ENCODE results near the gene UBXN2A. TPM values are rescaled to one million over a fixed set of nuclear protein-coding genes. Genes with fewer than 3 reads are reported as not detected.

The UBXN2A gene
- total and polyA plus RNA-seq, 2 of the 8 experiments (the other 6 are each of a cell fraction or from before 2014, with no cell fraction given) = 3.6 to 20.4 TPM

DNA sequence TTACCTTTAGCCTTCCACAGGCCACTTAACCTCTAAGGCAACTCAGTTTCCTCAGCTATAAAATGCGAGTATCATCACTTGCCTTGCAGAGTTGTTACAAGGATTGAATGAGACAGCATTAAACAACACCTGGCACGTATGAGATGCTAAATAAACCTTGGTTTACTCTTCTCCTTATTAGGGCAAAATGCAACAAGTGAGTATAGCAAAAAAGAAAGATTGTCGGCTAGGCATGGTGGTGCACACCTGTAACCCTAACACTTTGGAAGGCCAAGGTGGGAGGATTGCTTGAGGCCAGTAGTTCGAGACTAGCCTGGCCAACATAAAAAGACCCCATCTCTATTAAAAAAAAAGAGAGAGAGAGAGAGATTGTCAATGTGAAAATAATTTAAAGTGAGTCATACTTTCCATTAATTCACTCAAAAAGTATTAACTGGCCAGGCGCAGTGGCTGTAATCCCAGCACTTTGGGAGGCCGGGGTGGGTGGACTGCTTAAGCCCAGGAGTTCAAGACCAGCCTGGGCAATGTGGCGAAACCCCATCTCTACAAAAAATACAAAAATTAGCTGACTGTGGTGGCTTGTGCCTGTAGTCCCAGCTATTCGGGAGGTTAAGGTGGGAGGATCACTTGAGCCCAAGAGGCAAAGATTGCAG, 21.3 kb upstream of the UBXN2A start (continued):
- TF ChIP-seq, protein P1, sequence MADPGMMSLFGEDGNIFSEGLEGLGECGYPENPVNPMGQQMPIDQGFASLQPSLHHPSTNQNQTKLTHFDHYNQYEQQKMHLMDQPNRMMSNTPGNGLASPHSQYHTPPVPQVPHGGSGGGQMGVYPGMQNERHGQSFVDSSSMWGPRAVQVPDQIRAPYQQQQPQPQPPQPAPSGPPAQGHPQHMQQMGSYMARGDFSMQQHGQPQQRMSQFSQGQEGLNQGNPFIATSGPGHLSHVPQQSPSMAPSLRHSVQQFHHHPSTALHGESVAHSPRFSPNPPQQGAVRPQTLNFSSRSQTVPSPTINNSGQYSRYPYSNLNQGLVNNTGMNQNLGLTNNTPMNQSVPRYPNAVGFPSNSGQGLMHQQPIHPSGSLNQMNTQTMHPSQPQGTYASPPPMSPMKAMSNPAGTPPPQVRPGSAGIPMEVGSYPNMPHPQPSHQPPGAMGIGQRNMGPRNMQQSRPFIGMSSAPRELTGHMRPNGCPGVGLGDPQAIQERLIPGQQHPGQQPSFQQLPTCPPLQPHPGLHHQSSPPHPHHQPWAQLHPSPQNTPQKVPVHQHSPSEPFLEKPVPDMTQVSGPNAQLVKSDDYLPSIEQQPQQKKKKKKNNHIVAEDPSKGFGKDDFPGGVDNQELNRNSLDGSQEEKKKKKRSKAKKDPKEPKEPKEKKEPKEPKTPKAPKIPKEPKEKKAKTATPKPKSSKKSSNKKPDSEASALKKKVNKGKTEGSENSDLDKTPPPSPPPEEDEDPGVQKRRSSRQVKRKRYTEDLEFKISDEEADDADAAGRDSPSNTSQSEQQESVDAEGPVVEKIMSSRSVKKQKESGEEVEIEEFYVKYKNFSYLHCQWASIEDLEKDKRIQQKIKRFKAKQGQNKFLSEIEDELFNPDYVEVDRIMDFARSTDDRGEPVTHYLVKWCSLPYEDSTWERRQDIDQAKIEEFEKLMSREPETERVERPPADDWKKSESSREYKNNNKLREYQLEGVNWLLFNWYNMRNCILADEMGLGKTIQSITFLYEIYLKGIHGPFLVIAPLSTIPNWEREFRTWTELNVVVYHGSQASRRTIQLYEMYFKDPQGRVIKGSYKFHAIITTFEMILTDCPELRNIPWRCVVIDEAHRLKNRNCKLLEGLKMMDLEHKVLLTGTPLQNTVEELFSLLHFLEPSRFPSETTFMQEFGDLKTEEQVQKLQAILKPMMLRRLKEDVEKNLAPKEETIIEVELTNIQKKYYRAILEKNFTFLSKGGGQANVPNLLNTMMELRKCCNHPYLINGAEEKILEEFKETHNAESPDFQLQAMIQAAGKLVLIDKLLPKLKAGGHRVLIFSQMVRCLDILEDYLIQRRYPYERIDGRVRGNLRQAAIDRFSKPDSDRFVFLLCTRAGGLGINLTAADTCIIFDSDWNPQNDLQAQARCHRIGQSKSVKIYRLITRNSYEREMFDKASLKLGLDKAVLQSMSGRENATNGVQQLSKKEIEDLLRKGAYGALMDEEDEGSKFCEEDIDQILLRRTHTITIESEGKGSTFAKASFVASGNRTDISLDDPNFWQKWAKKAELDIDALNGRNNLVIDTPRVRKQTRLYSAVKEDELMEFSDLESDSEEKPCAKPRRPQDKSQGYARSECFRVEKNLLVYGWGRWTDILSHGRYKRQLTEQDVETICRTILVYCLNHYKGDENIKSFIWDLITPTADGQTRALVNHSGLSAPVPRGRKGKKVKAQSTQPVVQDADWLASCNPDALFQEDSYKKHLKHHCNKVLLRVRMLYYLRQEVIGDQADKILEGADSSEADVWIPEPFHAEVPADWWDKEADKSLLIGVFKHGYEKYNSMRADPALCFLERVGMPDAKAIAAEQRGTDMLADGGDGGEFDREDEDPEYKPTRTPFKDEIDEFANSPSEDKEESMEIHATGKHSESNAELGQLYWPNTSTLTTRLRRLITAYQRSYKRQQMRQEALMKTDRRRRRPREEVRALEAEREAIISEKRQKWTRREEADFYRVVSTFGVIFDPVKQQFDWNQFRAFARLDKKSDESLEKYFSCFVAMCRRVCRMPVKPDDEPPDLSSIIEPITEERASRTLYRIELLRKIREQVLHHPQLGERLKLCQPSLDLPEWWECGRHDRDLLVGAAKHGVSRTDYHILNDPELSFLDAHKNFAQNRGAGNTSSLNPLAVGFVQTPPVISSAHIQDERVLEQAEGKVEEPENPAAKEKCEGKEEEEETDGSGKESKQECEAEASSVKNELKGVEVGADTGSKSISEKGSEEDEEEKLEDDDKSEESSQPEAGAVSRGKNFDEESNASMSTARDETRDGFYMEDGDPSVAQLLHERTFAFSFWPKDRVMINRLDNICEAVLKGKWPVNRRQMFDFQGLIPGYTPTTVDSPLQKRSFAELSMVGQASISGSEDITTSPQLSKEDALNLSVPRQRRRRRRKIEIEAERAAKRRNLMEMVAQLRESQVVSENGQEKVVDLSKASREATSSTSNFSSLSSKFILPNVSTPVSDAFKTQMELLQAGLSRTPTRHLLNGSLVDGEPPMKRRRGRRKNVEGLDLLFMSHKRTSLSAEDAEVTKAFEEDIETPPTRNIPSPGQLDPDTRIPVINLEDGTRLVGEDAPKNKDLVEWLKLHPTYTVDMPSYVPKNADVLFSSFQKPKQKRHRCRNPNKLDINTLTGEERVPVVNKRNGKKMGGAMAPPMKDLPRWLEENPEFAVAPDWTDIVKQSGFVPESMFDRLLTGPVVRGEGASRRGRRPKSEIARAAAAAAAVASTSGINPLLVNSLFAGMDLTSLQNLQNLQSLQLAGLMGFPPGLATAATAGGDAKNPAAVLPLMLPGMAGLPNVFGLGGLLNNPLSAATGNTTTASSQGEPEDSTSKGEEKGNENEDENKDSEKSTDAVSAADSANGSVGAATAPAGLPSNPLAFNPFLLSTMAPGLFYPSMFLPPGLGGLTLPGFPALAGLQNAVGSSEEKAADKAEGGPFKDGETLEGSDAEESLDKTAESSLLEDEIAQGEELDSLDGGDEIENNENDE (IDR thresholded peaks at IDR 0.05; ENCODE audit: insufficient replicate concordance, low read length) = no peak
- no peak for TF ChIP-seq TAF7 (optimal IDR thresholded peaks at IDR 0.05; ENCODE audit: borderline replicate concordance, low read depth, low read length)
- TF ChIP-seq, protein P2, sequence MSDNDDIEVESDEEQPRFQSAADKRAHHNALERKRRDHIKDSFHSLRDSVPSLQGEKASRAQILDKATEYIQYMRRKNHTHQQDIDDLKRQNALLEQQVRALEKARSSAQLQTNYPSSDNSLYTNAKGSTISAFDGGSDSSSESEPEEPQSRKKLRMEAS (IDR thresholded peaks at IDR 0.05) = no peak
- TF ChIP-seq POLR2AphosphoS5 (IDR thresholded peaks at IDR 0.05; ENCODE audit: low read depth, low read length) = no peak
- TF ChIP-seq EGR1 (IDR thresholded peaks at IDR 0.05; ENCODE audit: borderline replicate concordance, low read depth, low read length) = no peak
- TF ChIP-seq SUZ12 (IDR thresholded peaks at IDR 0.05; ENCODE audit: low read length) = no peak
- no peak for TF ChIP-seq BCL11A (IDR thresholded peaks at IDR 0.05; ENCODE audit: low read depth in 2 of 2, low read length in 2 of 2)
- TF ChIP-seq SP2 (IDR thresholded peaks at IDR 0.05; ENCODE audit: low read length) = no peak
- TF ChIP-seq SP4 (IDR thresholded peaks at IDR 0.05; ENCODE audit: low read length) = no peak
- TF ChIP-seq CEBPB (IDR thresholded peaks at IDR 0.05; ENCODE audit: low read depth, low read length) = no peak
- TF ChIP-seq TEAD4 (IDR thresholded peaks at IDR 0.05; ENCODE audit: low read depth, low read length) = no peak
- no peak for TF ChIP-seq CHD2 (IDR thresholded peaks at IDR 0.05; ENCODE audit: low read length)

All from H1 (cell line).